ENCODE results near the gene BABAM2. TPM values are rescaled to one million over a fixed set of nuclear protein-coding genes. Genes with fewer than 3 reads are reported as not detected.

Gene BABAM2
- total and polyA plus RNA-seq, 2 of the 4 experiments (the other 2 are of a cell fraction), result 20.9 to 23.1 TPM

DNA sequence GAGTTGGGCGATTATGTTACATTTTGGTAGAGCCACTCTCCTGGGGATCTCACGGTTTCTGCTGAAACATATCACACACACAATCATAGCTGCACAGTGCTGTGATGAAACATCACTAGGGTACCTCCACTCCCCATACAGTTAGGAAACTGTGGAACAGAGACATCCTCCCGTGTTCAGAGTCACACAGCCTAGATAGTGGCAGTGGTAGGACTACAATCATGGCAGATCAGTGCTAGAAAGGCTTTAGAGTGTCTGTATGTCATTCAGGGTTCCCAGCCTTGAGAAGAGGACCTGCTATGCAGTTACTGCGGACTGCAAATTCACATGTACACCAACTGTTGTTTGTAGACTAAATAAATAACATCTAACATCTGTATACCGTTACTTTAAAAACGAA is 291.8 kb downstream of the BABAM2 start:
- H3K4me1 ChIP-seq (ENCODE audit: control insufficient read depth, insufficient read depth, low read length), result peaks cover 6% of the 10 kb centered on the region
- H2AK5ac ChIP-seq (ENCODE audit: low read depth, low read length), result peak overlapping the region; percentile 24; the same call in 1 of the 2 replicates
- H3K36me3 ChIP-seq (ENCODE audit: control insufficient read depth, insufficient read depth, low read length), result no peaks in the 10 kb centered on the region
- no peaks in the 10 kb centered on the region for H3K27me3 ChIP-seq (ENCODE audit: control insufficient read depth, insufficient read depth, low read length)
- H3K9me3 ChIP-seq (ENCODE audit: control insufficient read depth, insufficient read depth, low read length), result no peaks in the 10 kb centered on the region
- H3K56ac ChIP-seq (ENCODE audit: extremely low read depth, insufficient read depth, low read length), result no peak overlapping the region
- TF ChIP-seq MAFK (IDR thresholded peaks at IDR 0.05; ENCODE audit: low read depth, low read length) (no peak), BHLHE40 (IDR thresholded peaks at IDR 0.05; ENCODE audit: low read depth, low read length) (no peak), RFX5 (IDR thresholded peaks at IDR 0.05; ENCODE audit: low read depth, low read length) (no peak), MAZ (IDR thresholded peaks at IDR 0.05; ENCODE audit: borderline replicate concordance, low read depth, low read length) (no peak), CHD1 (IDR thresholded peaks at IDR 0.05; ENCODE audit: low read depth, low read length) (no peak), ELK1 (IDR thresholded peaks at IDR 0.05; ENCODE audit: borderline replicate concordance, low read depth, low read length) (no peak), SMC3 (IDR thresholded peaks at IDR 0.05; ENCODE audit: low read depth, low read length) (no peak), RAD21 (IDR thresholded peaks at IDR 0.05; ENCODE audit: low read length) (no peak), CEBPB (IDR thresholded peaks at IDR 0.05; ENCODE audit: low read depth, low read length) (no peak), POLR2A (IDR thresholded peaks at IDR 0.05; ENCODE audit: low read depth, low read length) (no peak), MXI1 (IDR thresholded peaks at IDR 0.05; ENCODE audit: borderline replicate concordance, low read depth, low read length) (no peak), NFE2L2 (IDR thresholded peaks at IDR 0.05; ENCODE audit: low read depth, low read length) (no peak), FOS (IDR thresholded peaks at IDR 0.05; ENCODE audit: low read depth, low read length) (no peak), USF2 (IDR thresholded peaks at IDR 0.05; ENCODE audit: low read depth, low read length) (no peak), RCOR1 (IDR thresholded peaks at IDR 0.05; ENCODE audit: insufficient replicate concordance, low read length) (no peak)
- TF ChIP-seq, protein P1, sequence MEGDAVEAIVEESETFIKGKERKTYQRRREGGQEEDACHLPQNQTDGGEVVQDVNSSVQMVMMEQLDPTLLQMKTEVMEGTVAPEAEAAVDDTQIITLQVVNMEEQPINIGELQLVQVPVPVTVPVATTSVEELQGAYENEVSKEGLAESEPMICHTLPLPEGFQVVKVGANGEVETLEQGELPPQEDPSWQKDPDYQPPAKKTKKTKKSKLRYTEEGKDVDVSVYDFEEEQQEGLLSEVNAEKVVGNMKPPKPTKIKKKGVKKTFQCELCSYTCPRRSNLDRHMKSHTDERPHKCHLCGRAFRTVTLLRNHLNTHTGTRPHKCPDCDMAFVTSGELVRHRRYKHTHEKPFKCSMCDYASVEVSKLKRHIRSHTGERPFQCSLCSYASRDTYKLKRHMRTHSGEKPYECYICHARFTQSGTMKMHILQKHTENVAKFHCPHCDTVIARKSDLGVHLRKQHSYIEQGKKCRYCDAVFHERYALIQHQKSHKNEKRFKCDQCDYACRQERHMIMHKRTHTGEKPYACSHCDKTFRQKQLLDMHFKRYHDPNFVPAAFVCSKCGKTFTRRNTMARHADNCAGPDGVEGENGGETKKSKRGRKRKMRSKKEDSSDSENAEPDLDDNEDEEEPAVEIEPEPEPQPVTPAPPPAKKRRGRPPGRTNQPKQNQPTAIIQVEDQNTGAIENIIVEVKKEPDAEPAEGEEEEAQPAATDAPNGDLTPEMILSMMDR (conservative IDR thresholded peaks at IDR 0.05; ENCODE audit: low read depth, low read length), result no peak
- H3K4me2 ChIP-seq (ENCODE audit: low read depth, low read length), result no peak overlapping the region
- H2AFZ ChIP-seq (replicated peaks; ENCODE audit: low read length, poor library complexity), result no peak overlapping the region
- no peak for DNase-seq
- H2BK20ac ChIP-seq (ENCODE audit: low read depth, low read length), result no peak overlapping the region
- no peak overlapping the region for H3K9ac ChIP-seq (ENCODE audit: low read depth, low read length)
- dilution Hi-C loops (cut with HindIII; ENCODE audit: low sequenced_read_pairs, unreplicated experiment) (no loop called here), in situ Hi-C loops (cut with MboI; ENCODE audit: low sequenced_read_pairs) (no loop called here), intact Hi-C loops (cut with micrococcal nuclease) (no loop called here)
- no peak overlapping the region for H3K14ac ChIP-seq (replicated peaks; ENCODE audit: low read depth, low read length)
- no peak overlapping the region for H2BK120ac ChIP-seq (ENCODE audit: low read depth, low read length)
- H4K5ac ChIP-seq (ENCODE audit: low read depth, low read length), result no peak overlapping the region
- no peak overlapping the region for H3K23ac ChIP-seq (ENCODE audit: low read depth, low read length)
- no peak overlapping the region for H3K18ac ChIP-seq (ENCODE audit: low read depth, low read length)
- CTCF ChIA-PET, result interaction anchor here (0.5 kb wide), 1 partner anchor 86 kb away, joined by 3 read pairs; no protein-coding TSS in a partner anchor
- no peak overlapping the region for H2BK5ac ChIP-seq (ENCODE audit: low read depth, low read length, poor library complexity, severe bottlenecking)
- no peak overlapping the region for H3K4me3 ChIP-seq (ENCODE audit: insufficient read depth, low read depth, low read length)
- H3K4ac ChIP-seq (ENCODE audit: low read depth, low read length), result no peak overlapping the region
- H4K20me1 ChIP-seq (ENCODE audit: insufficient read depth, low read length), result no peaks in the 10 kb centered on the region
- H2BK15ac ChIP-seq (ENCODE audit: low read depth, low read length), result peak overlapping the region; percentile 68; the same call in 1 of the 3 replicates
- POLR2A ChIA-PET (ENCODE audit: unreplicated experiment), result no interaction called here
- H3K9me1 ChIP-seq (ENCODE audit: insufficient read depth, low read length), result no peaks in the 10 kb centered on the region
- H4K91ac ChIP-seq (ENCODE audit: insufficient read depth, low read depth, low read length), result no peak overlapping the region
- no peak overlapping the region for H3K27ac ChIP-seq (ENCODE audit: insufficient read depth, low read length)
- BruUV-seq (replicated peaks), result no TSS peak
- 0 out of 4 replicates have a peak, but pooled peaks cover 0 to 3% of the 10 kb centered on the region in 2 experiments for H3K79me1 ChIP-seq (ENCODE audit: low read depth in 1 of 2, low read length in 2 of 2)
- H2AK9ac ChIP-seq (replicated peaks; ENCODE audit: low read depth, low read length, poor library complexity), result no peak overlapping the region
- WGBS, 2 experiments (ENCODE audit: extremely low coverage in 2 of 2, insufficient read length in 1 of 2), result 100% methylated on average over 1 of the region's 6 CpGs; no CpG with 5 or more reads in 1 of the 2 experiments
- no peak for ATAC-seq (ENCODE audit: low read depth)
- H4K8ac ChIP-seq (ENCODE audit: low read depth in 2 of 2, low read length in 2 of 2), result peak overlapping the region in 1 of 2 experiments; percentile 39; a peak in 1 of 4 replicates
